Spinal cord (tissue), 10 donors: ENCODE data around the gene GALNT6. TPM values are rescaled to one million over a fixed set of nuclear protein-coding genes. Genes with fewer than 3 reads are reported as not detected.

ENCODE experiments used
- DNase-seq, 6 donors: peaks; one replicate each; pipeline versions ENCODE4 v3.0.0 to v3.0.0-alpha.2; 2013 to 2015; ENCODE audit warnings: low spot score in 6 of 6, low read depth in 4 of 6
- H3K27ac ChIP-seq: one replicate; pipeline ENCODE4 v1.5.1; 2013; ENCODE audit warnings: low read depth, low read length, control low read depth
- H3K27me3 ChIP-seq: one replicate; pipeline ENCODE4 v1.6.1; 2013; ENCODE audit warnings: low read length; ENCODE audit not compliant: control insufficient read depth, insufficient read depth
- H3K36me3 ChIP-seq: one replicate; pipeline ENCODE4 v1.6.1; 2013; ENCODE audit warnings: low read length; ENCODE audit not compliant: control insufficient read depth, insufficient read depth
- H3K4me1 ChIP-seq: one replicate; pipeline ENCODE4 v1.6.1; 2013; ENCODE audit warnings: low read length; ENCODE audit not compliant: control insufficient read depth, insufficient read depth
- H3K4me3 ChIP-seq: one replicate; pipeline ENCODE4 v1.5.1; 2013; ENCODE audit warnings: low read depth, low read length, control low read depth
- H3K9me3 ChIP-seq: one replicate; pipeline ENCODE4 v1.6.1; 2013; ENCODE audit warnings: low read length; ENCODE audit not compliant: control insufficient read depth, insufficient read depth
- WGBS: methylation state at CpG from one replicate; pipeline ENCODE4 v1.1.5; 2013; ENCODE audit warnings: missing lambda C conversion rate; ENCODE audit not compliant: insufficient coverage; 5-methylcytosine and 5-hydroxymethylcytosine counted together
- polyA plus RNA-seq, 2 donors: library from polyadenylated mRNA; unstranded; fragments of 120-200 nt; gene quantifications; one replicate each; pipeline ENCODE4 v1.2.1, GENCODE V29; 2013; ENCODE audit not compliant: insufficient read length in 2 of 2
- total RNA-seq, 2 donors: library from RNA; depleted of rRNA in 1 of 2; stranded (reverse); fragments of 120-200 nt in 1 of 2; fragments of >200 nt in 1 of 2; gene quantifications; one replicate each; pipeline versions ENCODE4 v1.2.3 to v1.2.4, GENCODE V29; 2013 to 2014
- donor health status: healthy.

Gene GALNT6
- total and polyA plus RNA-seq, 4 donors = 0.80 to 5.0 (median 1.0) TPM

DNA sequence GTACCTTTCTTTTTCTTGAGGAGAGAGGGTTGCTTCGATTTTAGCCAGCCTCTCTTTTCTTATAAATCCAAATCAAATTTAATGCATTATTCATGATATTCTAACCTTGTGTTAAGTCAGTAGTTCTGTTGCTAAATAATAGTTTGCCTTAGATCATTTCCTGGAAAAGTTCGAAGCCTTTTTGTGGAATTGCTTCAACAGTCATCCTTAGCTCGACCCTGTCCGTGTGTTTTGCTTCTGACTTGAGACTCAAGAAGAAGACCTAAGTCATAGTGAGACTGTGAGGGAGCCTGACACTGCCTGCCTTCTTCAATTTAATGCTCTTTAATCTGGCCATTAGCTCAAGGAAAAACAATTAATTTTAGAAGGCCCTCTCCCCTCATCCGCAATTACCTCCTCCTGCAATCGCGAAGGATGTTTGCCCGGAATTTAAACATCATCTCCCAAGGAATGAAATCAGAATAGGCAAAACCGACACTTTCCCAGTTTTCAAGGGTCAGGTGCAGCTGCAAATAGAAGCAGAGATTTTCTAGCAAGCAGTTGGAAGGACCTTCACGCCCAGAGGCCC is 33.0 kb upstream of the GALNT6 start:
- H3K4me3 ChIP-seq = peak overlapping the region; percentile 62
- no peaks in the 10 kb centered on the region for H3K9me3 ChIP-seq
- H3K36me3 ChIP-seq = no peaks in the 10 kb centered on the region
- peak in 1 of 6 donors; percentile 9 for DNase-seq
- WGBS = 6% methylated on average over 9 of the region's 10 CpGs
- H3K27me3 ChIP-seq = no peaks in the 10 kb centered on the region
- peak overlapping the region; percentile 72 for H3K27ac ChIP-seq
- peaks cover 12% of the 10 kb centered on the region for H3K4me1 ChIP-seq

DNA sequence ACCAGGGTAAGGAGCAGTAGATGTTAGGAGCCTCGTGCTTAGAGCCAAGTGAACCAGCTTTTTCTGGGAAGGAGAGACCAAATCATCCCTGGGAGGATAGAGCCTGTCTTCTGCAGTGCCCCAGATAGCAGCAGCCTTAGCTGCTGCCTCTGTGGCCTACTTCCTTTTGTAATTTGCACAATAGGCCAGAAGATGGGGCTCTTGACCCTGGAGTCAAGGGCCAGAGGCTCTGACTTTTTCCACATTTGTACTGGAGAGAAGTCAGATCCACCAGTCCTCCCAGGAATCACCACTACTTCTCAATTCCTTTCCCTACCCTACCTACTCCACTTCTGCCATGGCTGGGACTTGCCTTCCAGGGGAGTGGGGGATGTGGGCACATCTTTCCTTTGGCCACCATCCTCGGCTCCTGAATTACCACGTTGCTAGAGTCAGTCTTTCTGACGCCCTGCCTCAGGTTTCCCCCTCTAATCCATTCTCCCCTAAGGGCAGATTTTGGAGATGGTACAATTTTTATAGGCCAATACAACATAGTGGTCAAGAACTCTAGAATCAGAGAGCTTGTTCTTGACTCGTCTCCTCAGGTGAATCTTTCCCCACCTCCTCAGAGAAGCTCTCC is 30.2 kb upstream of the GALNT6 start:
- H3K27me3 ChIP-seq = no peaks in the 10 kb centered on the region
- peak in 5 of 6 donors; percentile 32 to 90 (median 64) for DNase-seq
- H3K9me3 ChIP-seq = no peaks in the 10 kb centered on the region
- no peak overlapping the region for H3K4me3 ChIP-seq
- 73% methylated on average over 1 of the region's 5 CpGs for WGBS
- H3K4me1 ChIP-seq = peaks cover 12% of the 10 kb centered on the region
- no peaks in the 10 kb centered on the region for H3K36me3 ChIP-seq
- no peak overlapping the region for H3K27ac ChIP-seq

DNA sequence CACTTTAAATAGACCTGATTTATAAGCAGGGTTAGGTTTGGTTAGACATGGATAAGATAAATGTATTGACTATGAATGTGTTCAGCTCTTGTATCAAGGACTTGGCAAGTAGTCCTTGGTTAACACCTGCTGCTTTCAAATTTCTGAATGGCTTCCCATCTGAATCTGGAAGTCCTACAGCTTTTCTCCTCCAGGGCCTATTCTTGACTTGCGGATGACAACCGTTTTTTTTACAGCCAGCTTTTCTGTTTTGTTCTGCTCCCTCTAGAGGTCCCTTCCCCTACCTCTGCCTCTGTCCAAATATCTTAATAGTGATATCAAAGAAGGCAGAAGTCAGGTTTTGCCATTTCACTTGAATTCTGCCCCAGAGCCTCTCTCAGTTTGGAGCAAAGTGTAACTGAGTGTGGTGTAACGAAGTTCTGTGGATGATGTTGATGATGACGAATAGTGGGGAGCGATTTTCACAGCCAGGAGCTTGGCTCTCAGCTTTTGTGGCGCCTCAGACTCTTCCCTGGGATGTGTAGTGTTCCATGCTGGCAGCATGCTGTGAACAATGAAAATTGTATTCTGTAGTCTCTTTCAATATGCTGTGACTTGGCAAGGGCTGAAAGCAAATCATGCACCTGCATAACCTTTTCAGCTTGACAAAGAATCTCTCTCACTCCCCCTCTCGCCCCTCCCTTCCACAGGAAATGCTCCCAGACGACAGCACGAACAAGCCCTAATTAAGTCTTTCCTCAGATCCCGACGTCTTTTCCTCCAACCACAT is 28.4 kb upstream of the GALNT6 start:
- DNase-seq = peak in 3 of 6 donors; percentile 4 to 72 (median 70)
- H3K9me3 ChIP-seq = no peaks in the 10 kb centered on the region
- WGBS = 23% methylated on average over 3 of the region's 11 CpGs
- no peak overlapping the region for H3K27ac ChIP-seq
- H3K27me3 ChIP-seq = no peaks in the 10 kb centered on the region
- H3K4me3 ChIP-seq = no peak overlapping the region
- peaks cover 6% of the 10 kb centered on the region for H3K4me1 ChIP-seq
- no peaks in the 10 kb centered on the region for H3K36me3 ChIP-seq

DNA sequence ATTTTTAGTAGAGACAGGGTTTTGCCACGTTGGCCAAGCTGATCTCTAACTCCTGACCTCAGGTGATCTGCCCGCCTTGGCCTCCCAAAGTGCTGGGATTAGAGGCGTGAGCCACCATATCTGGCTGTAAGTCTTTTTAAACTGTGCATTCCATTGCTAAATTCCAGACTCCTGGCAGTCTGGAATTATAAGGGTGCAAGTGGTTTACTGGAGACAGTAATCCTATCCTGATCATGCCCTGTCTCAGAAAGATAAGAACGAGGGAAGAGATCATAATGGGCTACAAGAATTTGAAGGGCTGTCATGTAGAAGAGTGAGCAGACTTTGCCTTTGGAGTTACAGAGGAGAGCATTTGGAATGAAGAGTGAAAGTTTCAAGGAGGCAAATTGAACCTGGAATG is 26.6 kb upstream of the GALNT6 start:
- Histone ChIP-seq H3K4me1 (peaks cover 3% of the 10 kb centered on the region), H3K27me3 (no peaks in the 10 kb centered on the region), H3K4me3 (no peak overlapping the region), H3K9me3 (no peaks in the 10 kb centered on the region), H3K36me3 (no peaks in the 10 kb centered on the region), H3K27ac (no peak overlapping the region)
- 91% methylated on average over 4 of the region's 4 CpGs for WGBS
- no peak for DNase-seq

- Histone ChIP-seq H3K4me1 (peaks cover 3% of the 10 kb centered on the region), H3K4me3 (no peak overlapping the region), H3K36me3 (no peaks in the 10 kb centered on the region), H3K27me3 (no peaks in the 10 kb centered on the region), H3K9me3 (no peaks in the 10 kb centered on the region), H3K27ac (no peak overlapping the region)
- DNase-seq = no peak
- no CpG with 5 or more reads among the region's 1 CpG for WGBS
These were observed 24.7 kb upstream of the GALNT6 start for GRCh38 chr12:51415931-51416330.

- H3K36me3 ChIP-seq = no peaks in the 10 kb centered on the region
- no peak for DNase-seq
- 88% methylated on average over 1 of the region's 3 CpGs for WGBS
- H3K27me3 ChIP-seq = no peaks in the 10 kb centered on the region
- H3K4me3 ChIP-seq = no peak overlapping the region
- no peaks in the 10 kb centered on the region for H3K4me1 ChIP-seq
- H3K27ac ChIP-seq = no peak overlapping the region
- no peaks in the 10 kb centered on the region for H3K9me3 ChIP-seq
These were observed 22.6 kb upstream of the GALNT6 start for GRCh38 chr12:51413791-51414190.

DNA sequence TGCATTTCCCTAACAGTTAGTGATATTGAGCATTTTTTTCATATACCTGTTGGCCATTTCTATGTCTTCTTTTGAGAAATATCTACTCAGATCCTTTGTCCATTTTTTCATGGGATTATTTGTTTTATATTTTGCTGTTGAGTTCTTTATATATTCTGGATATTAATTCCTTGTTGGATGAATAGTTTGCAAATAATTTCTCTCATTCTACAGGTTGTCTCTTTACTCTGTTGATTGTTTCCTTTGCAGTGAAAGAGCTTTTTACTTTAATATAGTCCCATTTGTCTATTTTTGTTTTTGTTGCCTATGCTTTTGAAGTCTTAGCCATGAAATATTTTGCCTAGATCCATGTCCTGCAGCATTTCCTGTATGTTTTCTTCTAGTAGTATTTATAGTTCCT is 21.9 kb upstream of the GALNT6 start:
- no peaks in the 10 kb centered on the region for H3K36me3 ChIP-seq
- H3K9me3 ChIP-seq = no peaks in the 10 kb centered on the region
- DNase-seq = no peak
- H3K4me3 ChIP-seq = no peak overlapping the region
- no peaks in the 10 kb centered on the region for H3K27me3 ChIP-seq
- no peak overlapping the region for H3K27ac ChIP-seq
- no peaks in the 10 kb centered on the region for H3K4me1 ChIP-seq

GRCh38 chr12:51409846-51410245 is 18.6 kb upstream of the GALNT6 start:
- no peaks in the 10 kb centered on the region for H3K27me3 ChIP-seq
- H3K4me1 ChIP-seq = no peaks in the 10 kb centered on the region
- DNase-seq = no peak
- no peak overlapping the region for H3K4me3 ChIP-seq
- no peaks in the 10 kb centered on the region for H3K36me3 ChIP-seq
- H3K9me3 ChIP-seq = no peaks in the 10 kb centered on the region
- 95% methylated on average over 7 of the region's 8 CpGs for WGBS
- H3K27ac ChIP-seq = no peak overlapping the region

- DNase-seq = no peak
- 66% methylated on average over 4 of the region's 4 CpGs for WGBS
These were observed 16.4 kb upstream of the GALNT6 start for GRCh38 chr12:51407604-51408003.

DNA sequence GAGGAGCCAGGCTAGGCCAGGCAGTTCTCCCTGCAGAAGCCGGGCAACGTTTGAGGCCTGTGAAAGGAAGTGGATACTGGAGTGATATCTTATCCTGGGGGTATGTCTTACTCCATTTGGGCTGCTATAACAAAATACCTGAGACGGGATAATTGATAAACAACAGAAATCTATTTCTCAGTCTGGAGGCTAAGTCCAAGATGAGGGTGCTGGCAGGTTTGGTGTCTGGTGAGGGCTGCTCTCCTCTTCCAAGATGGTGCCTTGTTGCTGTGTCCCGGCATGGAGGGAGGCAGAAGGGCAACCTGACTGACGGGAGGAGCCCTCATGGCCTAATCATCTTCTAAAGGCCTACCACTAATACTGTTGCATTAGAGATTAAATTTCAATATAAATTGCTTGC is 15.7 kb upstream of the GALNT6 start:
- 86% methylated on average over 3 of the region's 5 CpGs for WGBS
- H3K27ac ChIP-seq = no peak overlapping the region
- DNase-seq = no peak

More at GRCh38 chr12:51407604-51408003, 16.4 kb upstream of the GALNT6 start:
- H3K36me3 ChIP-seq = no peaks in the 10 kb centered on the region
- H3K4me3 ChIP-seq = no peak overlapping the region
- no peaks in the 10 kb centered on the region for H3K27me3 ChIP-seq
- H3K27ac ChIP-seq = no peak overlapping the region
- H3K4me1 ChIP-seq = no peaks in the 10 kb centered on the region
- H3K9me3 ChIP-seq = no peaks in the 10 kb centered on the region

More for the DNA sequence above, 15.7 kb upstream of the GALNT6 start:
- H3K9me3 ChIP-seq = no peaks in the 10 kb centered on the region
- H3K36me3 ChIP-seq = no peaks in the 10 kb centered on the region
- H3K4me3 ChIP-seq = no peak overlapping the region
- H3K27me3 ChIP-seq = no peaks in the 10 kb centered on the region
- H3K4me1 ChIP-seq = no peaks in the 10 kb centered on the region
